NT2/D1 (cell line): ENCODE results near the gene HSPG2.
"Not testable (repeated sequence)": the region's sequence is repeated elsewhere in the genome, so short reads cannot be mapped to it uniquely, and the experiment has no call there.

ENCODE experiments used
- DNase-seq: peaks from one replicate; pipeline ENCODE4 v3.0.0-alpha.2; 2011; ENCODE audit warnings: low read depth, low spot score
- H3K27me3 ChIP-seq: 2 replicates; pipeline ENCODE4 v1.6.0; 2011; ENCODE audit warnings: mild to moderate bottlenecking; ENCODE audit not compliant: insufficient read length, insufficient read depth
- H3K36me3 ChIP-seq: 2 replicates; pipeline ENCODE4 v1.6.1; 2011; ENCODE audit warnings: mild to moderate bottlenecking, low read length, mixed read lengths; ENCODE audit not compliant: insufficient read depth, insufficient read length
- H3K4me1 ChIP-seq: 2 replicates; pipeline ENCODE4 v1.5.1; 2011; ENCODE audit not compliant: insufficient read depth, insufficient read length
- H3K4me3 ChIP-seq: 2 replicates; pipeline ENCODE4 v1.5.1; 2011; ENCODE audit warnings: low read depth; ENCODE audit not compliant: insufficient read length
- H3K9ac ChIP-seq: 2 replicates; pipeline ENCODE4 v1.6.0; 2011; ENCODE audit warnings: low read depth; ENCODE audit not compliant: insufficient read length
- H3K9me3 ChIP-seq: 2 replicates; pipeline ENCODE4 v1.5.1; 2011; ENCODE audit warnings: mild to moderate bottlenecking, low read length; ENCODE audit not compliant: insufficient read depth
- SUZ12 ChIP-seq: IDR thresholded peaks from 2 replicates; pipeline ENCODE4 v1.6.1; 2011; ENCODE audit not compliant: insufficient read length, insufficient read depth; ENCODE audit errors: extremely low read depth
- YY1 ChIP-seq: IDR thresholded peaks from 2 replicates; pipeline ENCODE4 v1.6.1; 2011; ENCODE audit not compliant: insufficient read length, insufficient read depth
- ZNF274 ChIP-seq: IDR thresholded peaks from 2 replicates; pipeline ENCODE4 v1.6.1; 2011; ENCODE audit warnings: mild to moderate bottlenecking, low read depth, low read length

Gene HSPG2

DNA sequence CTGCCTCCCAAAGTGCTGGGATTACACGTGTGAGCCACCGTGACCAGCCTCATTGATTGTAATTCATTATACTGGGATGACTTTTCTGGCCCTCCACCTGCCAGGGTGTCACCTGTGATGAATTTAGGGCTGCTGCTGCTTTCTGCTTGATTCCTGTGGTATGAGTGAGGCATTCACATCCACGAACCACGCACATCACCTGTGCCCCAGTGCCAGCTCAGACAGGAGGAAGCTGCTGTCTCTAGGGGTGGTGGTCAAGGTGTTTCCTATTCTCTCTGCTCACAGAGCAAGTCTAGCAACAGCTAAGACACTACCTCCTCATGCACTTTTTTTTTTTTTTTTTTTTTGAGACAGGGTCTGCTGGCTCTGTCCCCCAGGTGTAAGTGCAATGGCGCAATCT lies 137.4 kb downstream of the HSPG2 start:
- no peak overlapping the region for H3K4me3 ChIP-seq
- H3K9me3 ChIP-seq: peaks cover 7% of the 10 kb centered on the region; the same call in 1 of the 2 replicates
- H3K9ac ChIP-seq: no peak overlapping the region
- no peak for TF ChIP-seq ZNF274
- no peaks in the 10 kb centered on the region for H3K27me3 ChIP-seq
- H3K4me1 ChIP-seq: no peaks in the 10 kb centered on the region
- no peaks in the 10 kb centered on the region for H3K36me3 ChIP-seq
- DNase-seq: no peak

DNA sequence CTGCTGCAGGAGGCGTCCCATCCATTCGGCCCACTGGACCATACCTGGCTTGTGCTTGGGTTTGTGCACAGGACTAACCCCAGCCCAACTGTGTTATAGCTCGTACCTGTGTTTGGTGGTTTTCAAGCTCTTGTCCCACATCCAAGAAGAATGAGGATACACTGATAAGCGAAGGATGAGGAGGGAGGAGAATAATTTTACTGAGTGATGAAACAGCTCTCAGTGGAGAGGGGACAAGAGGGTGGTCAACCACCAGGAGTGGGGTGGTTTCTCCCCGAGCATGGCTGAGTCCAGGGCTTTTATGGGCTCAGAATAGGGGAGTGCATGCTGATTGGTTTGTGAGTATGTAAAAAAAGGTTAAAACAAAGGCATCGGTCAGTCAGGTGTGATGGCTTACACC lies 142.0 kb downstream of the HSPG2 start:
- Histone ChIP-seq H3K27me3 (no peaks in the 10 kb centered on the region), H3K36me3 (no peaks in the 10 kb centered on the region), H3K4me3 (no peak overlapping the region), H3K4me1 (no peaks in the 10 kb centered on the region), H3K9ac (no peak overlapping the region), H3K9me3 (peaks cover 12% of the 10 kb centered on the region; the same call in 1 of the 2 replicates)
- DNase-seq: no peak
- TF ChIP-seq YY1 (no peak), SUZ12 (no peak), ZNF274 (no peak)

DNA sequence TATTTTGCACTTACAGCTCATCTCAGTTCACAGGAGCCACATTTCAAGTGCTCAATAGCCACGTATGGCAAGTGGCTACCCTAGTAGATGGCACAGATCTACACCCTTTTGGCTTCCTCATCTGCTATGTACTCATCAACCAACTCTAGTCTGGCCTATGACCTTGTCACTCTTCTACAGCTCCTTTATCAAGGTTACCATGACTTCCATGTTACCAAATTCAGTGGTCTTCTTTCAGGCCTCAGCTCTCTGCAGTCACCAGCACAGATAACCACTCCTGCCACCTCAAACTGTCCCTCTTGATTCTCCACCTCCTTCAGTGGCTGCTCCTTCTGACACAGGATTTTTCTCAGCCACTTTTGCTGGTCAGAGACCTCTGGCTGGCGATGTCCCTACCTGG lies 142.5 kb downstream of the HSPG2 start:
- no peak overlapping the region for H3K4me3 ChIP-seq
- DNase-seq: no peak
- H3K36me3 ChIP-seq: no peaks in the 10 kb centered on the region
- no peaks in the 10 kb centered on the region for H3K4me1 ChIP-seq
- H3K27me3 ChIP-seq: no peaks in the 10 kb centered on the region
- H3K9me3 ChIP-seq: peaks cover 12% of the 10 kb centered on the region; the same call in 1 of the 2 replicates
- TF ChIP-seq ZNF274: no peak
- TF ChIP-seq YY1: no peak
- no peak for TF ChIP-seq SUZ12
- H3K9ac ChIP-seq: no peak overlapping the region

DNA sequence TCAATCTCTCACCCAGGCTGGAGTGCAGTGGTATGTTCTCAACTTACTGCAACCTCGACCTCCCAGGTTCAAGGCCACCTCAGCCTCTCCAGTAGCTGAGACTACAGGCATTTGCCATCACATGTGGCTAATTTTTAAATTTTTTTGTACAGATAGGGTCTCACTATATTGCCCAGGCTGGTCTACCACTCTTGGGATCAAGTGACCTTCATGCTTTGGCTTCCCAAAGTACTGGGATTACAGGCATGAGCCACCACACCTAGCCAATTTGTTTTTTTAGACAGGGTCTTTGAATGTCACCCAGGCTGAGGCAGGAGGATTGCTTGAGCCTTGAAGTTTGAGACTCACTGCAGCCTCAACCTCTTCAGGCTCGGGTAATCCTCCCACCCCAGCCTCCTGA lies 144.0 kb downstream of the HSPG2 start:
- no peak overlapping the region for H3K4me3 ChIP-seq
- no peak for TF ChIP-seq SUZ12
- no peak for TF ChIP-seq YY1
- no peak for TF ChIP-seq ZNF274
- peaks cover 12% of the 10 kb centered on the region; the same call in 1 of the 2 replicates for H3K9me3 ChIP-seq
- H3K36me3 ChIP-seq: no peaks in the 10 kb centered on the region
- no peaks in the 10 kb centered on the region for H3K27me3 ChIP-seq
- no peak overlapping the region for H3K9ac ChIP-seq
- no peaks in the 10 kb centered on the region for H3K4me1 ChIP-seq
- DNase-seq: no peak

DNA sequence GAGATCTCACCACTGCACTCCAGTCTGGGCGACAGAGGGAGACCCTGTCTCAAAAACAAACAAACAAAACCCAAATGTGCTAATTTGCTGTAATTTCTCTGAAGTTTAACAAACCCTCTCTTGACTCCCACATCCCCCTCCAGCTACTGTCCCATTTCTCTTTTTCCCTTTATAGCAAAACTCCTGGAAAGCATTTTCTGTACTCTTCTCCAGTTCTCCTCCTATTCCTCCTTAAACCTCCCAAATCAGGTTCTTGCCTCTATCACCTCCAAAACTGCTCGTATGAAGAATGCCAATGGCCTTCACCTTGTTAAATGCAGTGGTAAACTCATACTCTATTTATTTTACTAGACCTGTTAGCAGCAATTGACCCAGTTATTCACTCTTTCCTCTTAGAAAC lies 150.5 kb downstream of the HSPG2 start:
- Histone ChIP-seq H3K27me3 (no peaks in the 10 kb centered on the region), H3K9ac (no peak overlapping the region), H3K4me3 (no peak overlapping the region), H3K4me1 (no peaks in the 10 kb centered on the region), H3K9me3 (peaks cover 12% of the 10 kb centered on the region; the same call in 1 of the 2 replicates), H3K36me3 (no peaks in the 10 kb centered on the region)
- DNase-seq: no peak
- no peak for TF ChIP-seq YY1
- no peak for TF ChIP-seq SUZ12
- no peak for TF ChIP-seq ZNF274

DNA sequence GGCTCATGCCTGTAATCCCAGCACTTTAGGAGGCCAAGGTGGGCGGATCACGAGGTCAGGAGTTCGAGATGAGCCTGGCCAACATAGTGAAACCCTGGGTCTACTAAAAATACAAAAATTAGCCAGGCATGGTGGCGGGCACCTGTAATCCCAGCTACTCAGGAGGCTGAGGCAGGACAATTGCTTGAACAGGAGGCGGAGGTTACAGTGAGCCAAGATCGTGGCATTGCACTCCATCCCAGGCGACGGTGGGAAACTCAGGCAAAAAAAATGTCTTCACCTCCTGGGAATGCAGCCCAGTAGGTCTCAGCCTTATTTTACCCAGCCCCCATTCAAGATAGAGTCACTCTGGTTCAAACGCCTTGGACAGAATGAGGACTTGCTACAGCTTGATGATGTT lies 151.3 kb downstream of the HSPG2 start:
- peaks cover 12% of the 10 kb centered on the region; the same call in 1 of the 2 replicates for H3K9me3 ChIP-seq
- not testable (repeated sequence) for H3K4me1 ChIP-seq, DNase-seq, H3K27me3 ChIP-seq, H3K36me3 ChIP-seq, H3K4me3 ChIP-seq, H3K9ac ChIP-seq

DNA sequence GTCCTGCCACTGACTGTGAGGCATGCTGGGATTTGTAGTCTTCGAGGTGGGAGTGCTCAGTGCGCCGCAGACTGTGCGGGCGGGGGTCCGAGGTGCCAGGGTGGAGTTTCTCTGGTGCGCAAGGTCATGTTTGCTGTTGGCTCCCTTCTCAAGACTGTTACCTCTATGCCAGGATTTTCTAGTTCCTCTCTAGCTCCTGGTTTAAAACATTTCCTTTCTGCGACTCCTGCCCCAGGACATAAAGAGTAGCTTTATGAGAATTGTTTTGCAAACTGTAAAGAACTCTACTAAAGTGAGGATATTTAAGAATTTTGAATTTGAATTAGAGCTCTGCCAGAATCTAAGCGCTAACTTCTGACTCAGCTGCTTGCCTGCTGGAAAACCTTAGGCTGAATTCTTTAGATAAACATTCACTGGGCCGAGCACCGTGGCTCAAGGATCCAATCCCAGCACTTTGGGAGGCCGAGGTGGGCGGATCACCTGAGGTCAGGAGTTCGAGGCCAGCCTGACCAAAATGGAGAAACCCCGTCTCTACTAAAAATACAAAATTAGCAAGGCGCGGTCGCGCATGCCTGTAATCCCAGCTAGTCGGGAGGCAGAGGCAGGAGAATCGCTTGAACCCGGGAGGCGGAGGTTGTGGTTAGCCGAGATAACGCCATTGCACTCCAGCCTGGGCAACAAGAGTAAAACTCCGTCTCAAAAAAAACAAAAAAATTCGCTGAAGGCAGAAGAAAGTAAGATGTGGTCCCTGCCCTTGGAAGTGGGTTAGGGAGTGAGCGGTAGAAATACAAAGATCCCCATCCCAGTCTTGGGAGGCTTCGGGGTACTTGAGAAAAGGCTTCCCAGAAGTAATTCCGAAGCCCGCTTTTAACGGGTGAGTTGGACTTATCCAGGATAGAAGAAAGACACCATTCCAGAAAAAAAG lies 153.2 kb downstream of the HSPG2 start:
- TF ChIP-seq SUZ12 (no peak), ZNF274 (no peak), YY1 (no peak)
- Histone ChIP-seq H3K4me3 (peak overlapping the region; percentile 96), H3K9me3 (peaks cover 12% of the 10 kb centered on the region; the same call in 1 of the 2 replicates), H3K27me3 (no peaks in the 10 kb centered on the region), H3K9ac (peak overlapping the region; percentile 98), H3K4me1 (no peaks in the 10 kb centered on the region), H3K36me3 (no peaks in the 10 kb centered on the region)
- DNase-seq: peak; percentile 89
